ENCODE measurements around the gene PLAU.
"Not testable (repeated sequence)": the region's sequence is repeated elsewhere in the genome, so short reads cannot be mapped to it uniquely, and the experiment has no call there.

Gene PLAU

GRCh38 chr10:73955719-73956118 is 44.8 kb downstream of the PLAU start:
- no peak for DNase-seq

GRCh38 chr10:73956476-73957359 is 45.8 kb downstream of the PLAU start:
- peak; percentile 82 to 89 for DNase-seq

GRCh38 chr10:73959484-73960243 is 48.7 kb downstream of the PLAU start:
- DNase-seq = peak; percentile 45 to 64

GRCh38 chr10:73962386-73962785 is 51.5 kb downstream of the PLAU start:
- no peak for DNase-seq

- not testable (repeated sequence) for DNase-seq
Measured at GRCh38 chr10:73963533-73963932, 52.6 kb downstream of the PLAU start.

GRCh38 chr10:73964743-73965142 is 53.8 kb downstream of the PLAU start:
- no peak for DNase-seq

- not testable (repeated sequence) for DNase-seq
Measured at GRCh38 chr10:73965267-73965889, 54.4 kb downstream of the PLAU start.

- peak; percentile 53 to 66 for DNase-seq
Measured at GRCh38 chr10:73965890-73966768, 55.2 kb downstream of the PLAU start.

- DNase-seq = no peak
Measured at GRCh38 chr10:73967022-73967429, 56.1 kb downstream of the PLAU start.

Data from inflammatory macrophage treated with lipopolysaccharide for 1 hour (primary cell).